Fibroblast of the aortic adventitia (primary cell): ENCODE measurements around the gene SCN8A. TPM values are rescaled to one million over a fixed set of nuclear protein-coding genes. Genes with fewer than 3 reads are reported as not detected.
A peak's percentile ranks its signal among the peaks of the same experiment; 100 is the strongest.

Source experiments
- DNase-seq: peaks from one replicate; pipeline ENCODE4 v3.0.0-alpha.2; 2010; ENCODE audit warnings: low read depth
- H3K4me3 ChIP-seq: 2 replicates; pipeline ENCODE4 v1.5.1; 2011; ENCODE audit warnings: low read depth, mild to moderate bottlenecking, control low read depth, low read length, moderate library complexity
- total RNA-seq: library from RNA; depleted of rRNA; stranded (reverse); fragments of >200 nt; gene quantifications from 2 replicates; pipeline ENCODE4 v1.2.3, GENCODE V29; 2012; ENCODE audit warnings: low replicate concordance
- TF ChIP-seq, protein P1 (sequence below): IDR thresholded peaks from 2 replicates; pipeline ENCODE4 v1.5.1; 2011; ENCODE audit warnings: mild to moderate bottlenecking, low read length, control low read depth, inconsistent platforms; ENCODE audit not compliant: insufficient read depth

SCN8A gene
- total RNA-seq, 1 donor, result 7.9 TPM

DNA sequence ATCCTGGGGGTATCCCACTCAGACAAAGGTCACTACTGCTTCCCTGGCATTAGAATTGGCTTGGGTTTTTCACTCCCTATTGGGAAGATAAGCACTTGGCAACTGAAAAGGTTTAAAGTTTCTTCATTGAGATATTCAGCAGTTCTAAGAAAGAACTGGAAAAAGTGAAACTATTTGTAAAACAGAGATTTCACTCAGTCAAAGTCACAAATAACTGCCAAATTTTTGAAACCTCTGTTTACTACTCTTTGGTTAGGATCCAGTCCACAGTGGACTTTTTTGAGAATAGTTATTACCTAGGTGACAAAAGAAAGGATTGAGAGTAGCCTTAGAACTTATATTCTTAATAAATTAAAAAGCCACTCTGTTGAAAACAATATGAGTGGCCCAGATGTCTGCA lies 172.7 kb downstream of the SCN8A start:
- DNase-seq, result peak; percentile 11
- no peak overlapping the region for H3K4me3 ChIP-seq
- TF ChIP-seq, protein P1, sequence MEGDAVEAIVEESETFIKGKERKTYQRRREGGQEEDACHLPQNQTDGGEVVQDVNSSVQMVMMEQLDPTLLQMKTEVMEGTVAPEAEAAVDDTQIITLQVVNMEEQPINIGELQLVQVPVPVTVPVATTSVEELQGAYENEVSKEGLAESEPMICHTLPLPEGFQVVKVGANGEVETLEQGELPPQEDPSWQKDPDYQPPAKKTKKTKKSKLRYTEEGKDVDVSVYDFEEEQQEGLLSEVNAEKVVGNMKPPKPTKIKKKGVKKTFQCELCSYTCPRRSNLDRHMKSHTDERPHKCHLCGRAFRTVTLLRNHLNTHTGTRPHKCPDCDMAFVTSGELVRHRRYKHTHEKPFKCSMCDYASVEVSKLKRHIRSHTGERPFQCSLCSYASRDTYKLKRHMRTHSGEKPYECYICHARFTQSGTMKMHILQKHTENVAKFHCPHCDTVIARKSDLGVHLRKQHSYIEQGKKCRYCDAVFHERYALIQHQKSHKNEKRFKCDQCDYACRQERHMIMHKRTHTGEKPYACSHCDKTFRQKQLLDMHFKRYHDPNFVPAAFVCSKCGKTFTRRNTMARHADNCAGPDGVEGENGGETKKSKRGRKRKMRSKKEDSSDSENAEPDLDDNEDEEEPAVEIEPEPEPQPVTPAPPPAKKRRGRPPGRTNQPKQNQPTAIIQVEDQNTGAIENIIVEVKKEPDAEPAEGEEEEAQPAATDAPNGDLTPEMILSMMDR, result no peak

GRCh38 chr12:51766067-51766676 lies 175.1 kb downstream of the SCN8A start:
- DNase-seq, result no peak
- no peak overlapping the region for H3K4me3 ChIP-seq
- TF ChIP-seq, protein P1, result no peak

DNA sequence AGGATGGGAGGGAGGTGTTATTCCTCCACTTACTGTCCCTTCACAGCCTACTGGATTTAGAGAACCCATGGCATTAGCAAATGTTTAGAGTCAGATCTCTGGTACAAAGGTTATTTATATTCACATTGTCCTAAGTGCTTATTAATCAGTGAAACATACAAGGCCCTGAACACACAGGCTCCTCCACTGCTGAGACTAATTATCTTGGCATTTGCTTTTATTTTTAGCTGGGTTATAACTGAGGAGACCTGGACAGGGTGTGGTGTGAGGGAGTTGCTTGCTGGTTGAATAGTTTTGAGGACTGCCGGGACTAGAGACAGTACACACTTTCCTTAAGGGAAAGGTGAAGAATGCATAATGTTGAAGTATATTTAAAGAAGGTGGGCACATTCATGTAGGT lies 180.0 kb downstream of the SCN8A start:
- TF ChIP-seq, protein P1, result no peak
- peak; percentile 14 for DNase-seq
- H3K4me3 ChIP-seq, result no peak overlapping the region

GRCh38 chr12:51773145-51773869 lies 182.3 kb downstream of the SCN8A start:
- TF ChIP-seq, protein P1, result no peak
- peak; percentile 91 for DNase-seq
- H3K4me3 ChIP-seq, result no peak overlapping the region

DNA sequence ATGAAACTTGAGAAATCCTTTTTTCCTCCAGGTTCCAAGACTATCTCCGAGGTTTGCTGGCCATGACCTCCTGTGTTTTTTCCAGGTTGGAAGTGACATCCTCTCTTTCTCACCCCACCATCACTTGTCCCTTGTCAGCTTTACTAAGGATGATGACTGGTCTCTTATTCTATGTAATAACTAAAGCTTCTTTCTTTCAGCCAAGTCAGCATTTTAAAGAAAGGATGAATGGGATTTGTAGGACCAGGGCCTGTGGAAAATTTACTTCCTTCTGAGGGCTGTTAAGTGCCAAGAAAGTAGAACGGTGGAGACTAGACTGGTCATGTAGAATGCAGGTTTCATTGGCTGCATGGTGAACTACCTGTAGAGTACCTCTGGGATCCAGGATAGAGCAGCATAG lies 183.9 kb downstream of the SCN8A start:
- DNase-seq, result no peak
- TF ChIP-seq, protein P1, result no peak
- no peak overlapping the region for H3K4me3 ChIP-seq

DNA sequence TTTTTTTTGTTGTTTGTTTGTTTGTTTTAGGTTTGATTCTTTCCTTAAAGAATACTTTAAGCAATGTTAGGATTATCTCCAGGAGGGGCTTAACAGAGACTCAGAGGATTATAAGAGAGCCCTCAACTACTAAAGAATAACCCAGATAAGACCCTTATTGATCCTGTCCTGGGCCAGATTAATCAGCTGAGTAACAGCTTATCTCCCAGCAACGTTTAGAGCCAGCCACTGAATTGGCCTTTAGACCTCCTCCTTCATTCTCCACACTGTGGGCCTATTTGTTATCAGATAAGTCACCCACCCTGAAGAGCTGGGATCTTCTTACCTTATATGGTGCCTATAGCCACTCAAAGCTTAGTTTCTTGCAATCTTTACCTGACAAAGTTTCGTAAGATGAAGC lies 186.4 kb downstream of the SCN8A start:
- no peak for DNase-seq
- no peak overlapping the region for H3K4me3 ChIP-seq
- TF ChIP-seq, protein P1, result no peak

DNA sequence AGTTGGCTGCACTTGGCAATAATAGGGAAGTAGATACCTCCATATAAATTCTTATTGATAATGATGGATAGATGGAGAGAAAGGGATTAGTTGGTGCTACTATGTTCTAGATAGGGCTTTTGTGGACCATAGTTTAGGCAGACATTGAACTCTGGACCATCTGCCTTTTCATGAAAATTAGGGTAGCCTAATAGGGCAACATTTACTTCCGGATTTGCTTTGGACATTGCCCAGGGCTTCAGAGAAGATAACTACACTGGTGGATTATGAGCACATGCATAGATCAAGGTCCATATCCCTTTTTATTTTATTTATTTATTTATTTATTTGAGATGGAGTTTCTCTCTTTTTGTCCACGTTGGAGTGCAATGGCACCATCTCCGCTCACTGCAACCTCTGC lies 186.9 kb downstream of the SCN8A start:
- DNase-seq, result no peak
- TF ChIP-seq, protein P1, result no peak
- H3K4me3 ChIP-seq, result no peak overlapping the region
